Stimulated activated CD4-positive, alpha-beta T cell treated with anti-CD3 and anti-CD28 coated beads, Interleukin-1b, Interleukin-23, amount 100 ng/mL, for 48 hours (primary cell): ENCODE measurements around the gene UBQLN2.
"Not testable (repeated sequence)": the region's sequence is repeated elsewhere in the genome, so short reads cannot be mapped to it uniquely, and the experiment has no call there.

ENCODE experiments used
- DNase-seq: peaks from one replicate; pipeline ENCODE4 v3.0.0-alpha.2; 2020

Gene UBQLN2

GRCh38 chrX:56563231-56564161, at the start of gene UBQLN2:
TSS of gene UBQLN2 (plus strand) at chrX:56563627. CDS start at chrX:56563874, 247 bp downstream.
- peak; percentile 82 for DNase-seq

GRCh38 chrX:56519642-56520041, 43.8 kb upstream of the UBQLN2 start:
- no peak for DNase-seq

- DNase-seq: not testable (repeated sequence)
These were observed 33.9 kb upstream of the UBQLN2 start for GRCh38 chrX:56529482-56530007.

- DNase-seq: no peak
These were observed 33.4 kb upstream of the UBQLN2 start for GRCh38 chrX:56530011-56530410.

- DNase-seq: no peak
These were observed 12.8 kb upstream of the UBQLN2 start for GRCh38 chrX:56550667-56551066.

GRCh38 chrX:56554870-56555269, 8.6 kb upstream of the UBQLN2 start:
- no peak for DNase-seq

GRCh38 chrX:56557376-56557929, 6.0 kb upstream of the UBQLN2 start:
- DNase-seq: no peak

- DNase-seq: peak; percentile 62
These were observed 898 bp downstream of the UBQLN2 start for GRCh38 chrX:56564164-56564885.

- peak; percentile 13 for DNase-seq
These were observed 1.8 kb downstream of the UBQLN2 start for GRCh38 chrX:56564921-56565840.

GRCh38 chrX:56569378-56570057, 6.1 kb downstream of the UBQLN2 start:
- no peak for DNase-seq

- peak; percentile 13 for DNase-seq
These were observed 9.5 kb downstream of the UBQLN2 start for GRCh38 chrX:56572975-56573374.

- no peak for DNase-seq
These were observed 11.4 kb downstream of the UBQLN2 start for GRCh38 chrX:56574861-56575260.

GRCh38 chrX:56576721-56577120, 13.3 kb downstream of the UBQLN2 start:
- DNase-seq: no peak

- DNase-seq: no peak
These were observed 25.2 kb downstream of the UBQLN2 start for GRCh38 chrX:56588397-56589188.

GRCh38 chrX:56591830-56592229, 28.4 kb downstream of the UBQLN2 start:
- not testable (repeated sequence) for DNase-seq

GRCh38 chrX:56600141-56600540, 36.7 kb downstream of the UBQLN2 start:
- DNase-seq: no peak

- no peak for DNase-seq
These were observed 37.6 kb downstream of the UBQLN2 start for GRCh38 chrX:56600987-56601386.

GRCh38 chrX:56615282-56615681, 51.9 kb downstream of the UBQLN2 start:
- DNase-seq: no peak
